ENCODE data around the gene USP46. TPM values are rescaled to one million over a fixed set of nuclear protein-coding genes. Genes with fewer than 3 reads are reported as not detected.

The USP46 gene
- total and polyA plus RNA-seq, 2 of the 8 experiments (the other 6 are each of a cell fraction or from before 2014, with no cell fraction given), result 10.6 to 62.4 TPM

DNA sequence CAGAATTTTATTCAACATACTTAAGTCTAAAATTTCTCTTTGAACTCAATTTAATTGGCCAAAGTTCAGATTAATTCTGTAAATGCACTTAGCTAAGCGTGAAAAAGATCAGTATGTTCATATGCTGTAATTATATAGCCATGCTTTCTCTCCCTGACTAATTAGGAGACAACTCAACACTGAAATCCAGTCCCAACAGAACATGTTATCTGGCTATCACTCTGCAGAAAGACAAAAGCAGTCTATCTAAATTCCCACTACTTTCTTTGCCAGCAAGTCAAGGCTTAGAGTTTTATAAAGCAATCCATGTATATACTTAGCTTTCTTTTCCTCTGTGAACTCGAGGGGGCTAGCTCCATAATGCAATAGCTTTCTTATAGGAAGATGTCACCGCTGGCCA, 16.0 kb upstream of the USP46 start (continued):
- no peak for TF ChIP-seq TAF1 (IDR thresholded peaks at IDR 0.05; ENCODE audit: low read depth, low read length)
